HEK293T (cell line): ENCODE data around the gene PRDM15.

Experiments
- L3MBTL2 ChIP-seq: fragments of 450-650 bp; conservative IDR thresholded peaks from 2 replicates; pipeline ENCODE4 v1.6.1; 2016; ENCODE audit warnings: mild to moderate bottlenecking
- SP1 ChIP-seq: fragments of 450-650 bp; IDR thresholded peaks from 2 replicates; pipeline ENCODE4 v1.6.1; 2017
- ZNF384 ChIP-seq: fragments of 450-650 bp; IDR thresholded peaks from 2 replicates; pipeline ENCODE4 v1.6.1; 2016

- TF ChIP-seq ZNF384: no peak
- no peak for TF ChIP-seq L3MBTL2
- TF ChIP-seq SP1: no peak
These were observed 59.8 kb downstream of the PRDM15 start for GRCh38 chr21:41819236-41819855.
